GM12801 (cell line): ENCODE data around the gene AVEN.

Experiments used
- TF ChIP-seq, protein P1 (sequence below): IDR thresholded peaks from one replicate; pipeline ENCODE4 v1.5.1; 2011; ENCODE audit warnings: control low read depth; ENCODE audit not compliant: insufficient read length; ENCODE audit errors: extremely low read depth

AVEN gene

DNA sequence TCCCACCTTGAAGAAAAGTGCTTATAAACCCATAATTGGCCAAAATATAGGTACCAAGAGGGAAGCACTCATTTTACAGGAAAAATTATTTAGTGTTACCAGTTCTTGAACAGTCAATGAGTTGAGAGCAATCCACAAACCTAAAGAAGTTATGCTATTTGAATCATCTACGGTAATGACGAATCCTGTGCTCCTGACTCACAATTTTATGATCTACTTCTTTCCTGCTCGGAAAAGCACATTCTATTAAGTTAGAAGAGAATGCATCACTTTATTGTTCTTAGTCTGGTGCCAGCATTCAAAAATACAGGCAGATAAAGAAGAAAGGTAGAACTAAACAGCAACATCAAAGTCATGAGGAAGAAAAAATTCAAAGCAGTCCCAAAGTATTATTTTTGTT, 37.5 kb downstream of the AVEN start:
- TF ChIP-seq, protein P1, sequence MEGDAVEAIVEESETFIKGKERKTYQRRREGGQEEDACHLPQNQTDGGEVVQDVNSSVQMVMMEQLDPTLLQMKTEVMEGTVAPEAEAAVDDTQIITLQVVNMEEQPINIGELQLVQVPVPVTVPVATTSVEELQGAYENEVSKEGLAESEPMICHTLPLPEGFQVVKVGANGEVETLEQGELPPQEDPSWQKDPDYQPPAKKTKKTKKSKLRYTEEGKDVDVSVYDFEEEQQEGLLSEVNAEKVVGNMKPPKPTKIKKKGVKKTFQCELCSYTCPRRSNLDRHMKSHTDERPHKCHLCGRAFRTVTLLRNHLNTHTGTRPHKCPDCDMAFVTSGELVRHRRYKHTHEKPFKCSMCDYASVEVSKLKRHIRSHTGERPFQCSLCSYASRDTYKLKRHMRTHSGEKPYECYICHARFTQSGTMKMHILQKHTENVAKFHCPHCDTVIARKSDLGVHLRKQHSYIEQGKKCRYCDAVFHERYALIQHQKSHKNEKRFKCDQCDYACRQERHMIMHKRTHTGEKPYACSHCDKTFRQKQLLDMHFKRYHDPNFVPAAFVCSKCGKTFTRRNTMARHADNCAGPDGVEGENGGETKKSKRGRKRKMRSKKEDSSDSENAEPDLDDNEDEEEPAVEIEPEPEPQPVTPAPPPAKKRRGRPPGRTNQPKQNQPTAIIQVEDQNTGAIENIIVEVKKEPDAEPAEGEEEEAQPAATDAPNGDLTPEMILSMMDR, result no peak

DNA sequence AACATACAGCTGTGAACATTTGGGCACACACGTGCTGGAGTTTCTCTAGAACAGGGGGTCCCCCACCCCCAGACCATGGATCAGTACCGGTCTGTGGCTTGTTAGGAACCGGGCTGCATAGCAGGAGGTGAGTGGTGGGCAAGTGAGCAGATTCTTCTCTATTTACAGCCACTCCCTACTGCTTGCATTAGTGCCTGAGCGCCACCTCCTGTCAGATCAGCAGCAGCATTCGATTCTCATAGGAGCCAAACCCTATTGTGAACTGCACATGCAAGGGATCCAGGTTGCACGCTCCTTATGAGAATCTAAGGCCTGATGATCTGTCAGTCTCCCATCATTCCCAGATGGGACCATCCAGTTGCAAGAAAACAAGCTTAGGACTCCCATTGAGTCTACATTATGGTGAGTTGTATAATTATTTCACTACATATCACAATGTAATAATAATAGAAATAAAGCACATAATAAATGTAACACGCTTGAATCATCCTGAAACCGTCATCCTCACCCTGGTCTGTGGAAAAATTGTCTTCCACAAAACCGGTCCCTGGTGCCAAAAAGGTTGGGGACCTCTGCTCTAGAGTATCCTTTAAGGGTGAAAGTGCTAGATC, 44.9 kb downstream of the AVEN start:
- TF ChIP-seq, protein P1, result no peak

DNA sequence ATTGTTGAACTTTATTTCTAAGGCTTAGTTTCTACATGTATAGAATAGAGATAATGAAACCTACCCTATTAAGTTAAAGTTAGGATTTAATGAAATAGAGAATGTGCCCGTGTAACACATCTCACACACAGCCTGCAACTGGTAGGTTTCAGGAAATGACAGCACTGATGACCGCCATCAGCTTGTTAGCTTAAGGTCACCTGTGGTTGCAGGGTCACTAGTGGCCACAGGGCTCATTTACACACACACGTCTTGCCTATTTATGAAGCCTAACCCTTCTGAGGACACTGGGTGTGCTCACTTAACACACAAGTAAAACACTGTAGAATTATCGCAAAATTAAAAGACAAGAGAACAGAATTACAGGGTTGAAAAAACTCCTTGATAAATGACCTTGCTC, 50.6 kb downstream of the AVEN start:
- TF ChIP-seq, protein P1, result no peak

DNA sequence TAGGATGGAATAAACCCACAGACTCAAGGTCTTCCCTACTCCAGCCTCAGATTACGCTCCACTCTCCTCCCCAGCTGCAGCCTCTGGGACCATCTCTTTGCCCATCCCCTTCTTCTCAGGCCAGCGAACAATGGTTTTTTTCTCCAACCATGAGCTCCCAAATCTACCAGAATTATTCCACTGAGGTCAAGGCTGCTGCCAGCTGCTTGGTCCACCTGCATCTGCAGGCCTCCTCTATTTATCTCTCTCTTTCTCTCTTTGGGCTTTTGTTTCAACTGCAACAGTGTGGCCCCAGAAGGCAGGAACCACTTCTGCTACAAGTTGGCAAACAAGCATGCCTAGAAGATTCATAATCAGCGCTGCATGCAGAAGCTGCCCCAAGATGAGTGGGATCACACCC, 51.6 kb downstream of the AVEN start:
- TF ChIP-seq, protein P1, result no peak

DNA sequence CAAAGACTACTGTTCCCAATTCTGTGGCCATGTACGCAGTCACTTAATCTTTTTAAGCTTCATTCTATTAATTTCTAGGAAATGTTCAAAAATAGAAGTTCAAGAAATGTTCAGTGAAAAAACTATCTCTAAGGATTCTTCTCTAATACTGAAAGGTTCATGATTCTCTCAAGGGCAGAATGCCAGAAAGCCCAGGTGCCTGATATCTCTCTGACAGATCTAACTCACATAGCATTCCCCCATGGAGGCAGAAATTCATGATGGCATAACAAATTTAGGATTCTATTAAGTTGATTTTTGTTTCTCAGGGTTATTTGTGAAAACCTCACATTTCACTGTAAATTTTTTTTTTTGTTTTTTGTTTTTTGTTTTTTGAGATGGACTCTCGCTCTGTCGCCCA, 53.3 kb downstream of the AVEN start:
- TF ChIP-seq, protein P1, result no peak

DNA sequence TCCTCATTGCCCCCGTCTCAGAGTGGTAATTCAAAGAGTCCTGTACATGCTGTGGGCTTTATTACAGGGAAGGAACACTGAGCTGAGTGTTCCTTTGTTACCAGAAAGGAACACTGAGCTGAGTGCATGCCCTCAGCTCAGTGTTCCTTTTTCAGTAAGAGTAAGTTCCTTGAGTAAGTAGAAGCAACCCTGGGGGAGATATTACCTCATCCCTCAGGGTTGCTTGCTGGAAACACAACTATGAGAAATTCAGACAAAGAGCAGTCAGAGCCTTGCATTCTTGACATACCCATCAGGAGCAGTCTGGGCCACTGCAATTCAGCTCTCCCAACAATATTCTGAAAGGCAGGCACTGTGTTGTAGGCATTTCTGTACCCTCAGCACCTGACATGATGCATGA, 53.7 kb downstream of the AVEN start:
- TF ChIP-seq, protein P1, result no peak

DNA sequence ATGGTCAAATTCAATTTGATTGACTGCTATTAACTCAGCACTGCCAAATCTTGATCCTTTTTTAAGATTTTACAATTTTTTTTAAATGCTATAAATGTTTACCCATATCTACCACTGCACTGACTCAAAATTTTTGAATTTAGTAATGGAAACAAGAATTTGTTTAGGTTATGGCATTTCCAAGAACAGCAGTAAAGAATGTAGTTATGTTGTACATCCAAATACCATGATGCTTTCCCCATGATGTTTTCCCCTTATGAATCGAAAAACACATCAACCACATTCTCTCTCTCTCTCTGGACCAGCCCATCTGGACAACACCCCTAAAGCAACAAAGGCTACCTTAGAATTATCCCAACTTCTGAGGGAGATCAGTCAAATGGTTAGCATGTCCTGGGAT, 56.5 kb downstream of the AVEN start:
- TF ChIP-seq, protein P1, result no peak
